Caco-2 (cell line): Measurements from ENCODE around the gene WDR33. TPM values are rescaled to one million over a fixed set of nuclear protein-coding genes. Genes with fewer than 3 reads are reported as not detected.

Source experiments
- BruUV-seq: library from RNA; stranded (reverse); fragments of 400-500 nt; replicated peaks from 2 replicates; lab custom pipeline; 2021; lab: Mats Ljungman, UMichigan
- CTCF ChIA-PET: fragments of 300-600 bp; sonication (Branson Sonifier 250); formaldehyde crosslinking; loops from one replicate; lab custom pipeline; 2022; ENCODE audit warnings: antibody characterized with exemption; lab: Charles Lee
- POLR2A ChIA-PET: fragments of 300-600 bp; sonication (Branson Sonifier 250); formaldehyde crosslinking; loops from one replicate; lab custom pipeline; 2022; ENCODE audit warnings: antibody characterized with exemption; lab: Charles Lee
- DNase-seq, 2 experiments: peaks; one replicate each; pipeline versions ENCODE4 v3.0.0 to v3.0.0-alpha.2; 2020 to 2022
- H3K27me3 ChIP-seq: replicated peaks from 2 replicates; pipeline ENCODE4 v1.6.0; 2011; ENCODE audit warnings: low read length; ENCODE audit not compliant: control insufficient read depth, insufficient read depth
- H3K36me3 ChIP-seq: 2 replicates; pipeline ENCODE4 v1.5.1; 2011; ENCODE audit warnings: low read length; ENCODE audit not compliant: control insufficient read depth, insufficient read depth
- H3K4me1 ChIP-seq: fragments of 250-450 bp; sonication (Bioruptor Pico); 2 replicates; pipeline ENCODE4 v1.5.1; 2020; ENCODE audit warnings: mild to moderate bottlenecking
- H3K4me3 ChIP-seq: 2 replicates; pipeline ENCODE4 v1.5.1; 2011; ENCODE audit warnings: low read depth, mild to moderate bottlenecking, control low read depth, low read length
- H3K9me3 ChIP-seq: fragments of 250-450 bp; sonication (Bioruptor Pico); 2 replicates; pipeline ENCODE4 v1.5.1; 2020; ENCODE audit warnings: mild to moderate bottlenecking, moderate library complexity
- H3K27ac Mint-ChIP-seq: one replicate; pipeline ENCODE4 v1.8.0; 2022; ENCODE audit warnings: mixed read lengths; ENCODE audit not compliant: unreplicated experiment
- H3K27me3 Mint-ChIP-seq: one replicate; pipeline ENCODE4 v1.8.0; 2022; ENCODE audit warnings: mixed read lengths; ENCODE audit not compliant: insufficient read depth, unreplicated experiment
- H3K36me3 Mint-ChIP-seq: one replicate; pipeline ENCODE4 v1.8.0; 2022; ENCODE audit warnings: mild to moderate bottlenecking, mixed read lengths; ENCODE audit not compliant: insufficient read depth, unreplicated experiment
- H3K4me1 Mint-ChIP-seq: one replicate; pipeline ENCODE4 v1.8.0; 2022; ENCODE audit warnings: low read depth, mixed read lengths; ENCODE audit not compliant: unreplicated experiment
- H3K4me3 Mint-ChIP-seq: one replicate; pipeline ENCODE4 v1.8.0; 2022; ENCODE audit warnings: mild to moderate bottlenecking, moderate library complexity, mixed read lengths; ENCODE audit not compliant: unreplicated experiment
- H3K9me3 Mint-ChIP-seq: one replicate; pipeline ENCODE4 v1.8.0; 2022; ENCODE audit warnings: mixed read lengths; ENCODE audit not compliant: unreplicated experiment
- intact Hi-C: fragments of 100-400 bp; cut with micrococcal nuclease; formaldehyde crosslinking; loops from one replicate; pipeline ENCODE4 v1.10.0; 2022; ENCODE audit not compliant: unreplicated experiment
- total RNA-seq: library from RNA; stranded (reverse); gene quantifications from 2 replicates; pipeline ENCODE4 v1.2.3, GENCODE V29; 2022
- TF ChIP-seq, protein P1 (sequence below), 2 experiments: fragments of 200-600 bp in 1 of 2; IDR thresholded peaks; 1 replicate in 1 of 2; 2 replicates in 1 of 2; pipeline versions ENCODE4 v1.5.1 to v1.8.0; 2011 to 2022; ENCODE audit warnings: antibody characterized with exemption in 1 of 2, control low read depth in 1 of 2, inconsistent platforms in 1 of 2, low read depth in 1 of 2, low read length in 1 of 2, mild to moderate bottlenecking in 1 of 2, moderate library complexity in 1 of 2; ENCODE audit not compliant: insufficient read depth in 1 of 2, severe bottlenecking in 1 of 2, unreplicated experiment in 1 of 2

Gene WDR33
- total RNA-seq, 1 experiment from 2014 or later: 77.5 TPM

GRCh38 chr2:127701651-127702394 is 109.1 kb downstream of the WDR33 start:
- CTCF ChIA-PET: interaction anchor here (1.5 to 1.8 kb wide), 2 partner anchors 19 to 110 kb away, joined by 4 to 5 read pairs; no protein-coding TSS in a partner anchor
- peak; percentile 84 to 91 for DNase-seq
- no peaks in the 10 kb centered on the region for H3K9me3 ChIP-seq
- peak overlapping the region; percentile 51 for H3K4me3 ChIP-seq
- peaks cover 2% of the 10 kb centered on the region; the same call in 1 of the 2 replicates for H3K36me3 ChIP-seq
- BruUV-seq: no TSS peak
- Mint-ChIP-seq H3K27me3 (no peaks in the 10 kb centered on the region), H3K9me3 (no peaks in the 10 kb centered on the region), H3K27ac (peak overlapping the region; percentile 99), H3K36me3 (peaks cover 66% of the 10 kb centered on the region), H3K4me3 (peak overlapping the region; percentile 98), H3K4me1 (peaks cover 16% of the 10 kb centered on the region)
- TF ChIP-seq, protein P1, sequence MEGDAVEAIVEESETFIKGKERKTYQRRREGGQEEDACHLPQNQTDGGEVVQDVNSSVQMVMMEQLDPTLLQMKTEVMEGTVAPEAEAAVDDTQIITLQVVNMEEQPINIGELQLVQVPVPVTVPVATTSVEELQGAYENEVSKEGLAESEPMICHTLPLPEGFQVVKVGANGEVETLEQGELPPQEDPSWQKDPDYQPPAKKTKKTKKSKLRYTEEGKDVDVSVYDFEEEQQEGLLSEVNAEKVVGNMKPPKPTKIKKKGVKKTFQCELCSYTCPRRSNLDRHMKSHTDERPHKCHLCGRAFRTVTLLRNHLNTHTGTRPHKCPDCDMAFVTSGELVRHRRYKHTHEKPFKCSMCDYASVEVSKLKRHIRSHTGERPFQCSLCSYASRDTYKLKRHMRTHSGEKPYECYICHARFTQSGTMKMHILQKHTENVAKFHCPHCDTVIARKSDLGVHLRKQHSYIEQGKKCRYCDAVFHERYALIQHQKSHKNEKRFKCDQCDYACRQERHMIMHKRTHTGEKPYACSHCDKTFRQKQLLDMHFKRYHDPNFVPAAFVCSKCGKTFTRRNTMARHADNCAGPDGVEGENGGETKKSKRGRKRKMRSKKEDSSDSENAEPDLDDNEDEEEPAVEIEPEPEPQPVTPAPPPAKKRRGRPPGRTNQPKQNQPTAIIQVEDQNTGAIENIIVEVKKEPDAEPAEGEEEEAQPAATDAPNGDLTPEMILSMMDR (IDR thresholded peaks at IDR 0.05; ENCODE audit: insufficient read depth in 1 of 2, low read depth in 1 of 2, low read length in 1 of 2, severe bottlenecking in 1 of 2, unreplicated experiment in 1 of 2): no peak
- intact Hi-C loops: loop anchor here (1.0 to 5.0 kb wide), 3 partner anchors 109 to 175 kb away; partner anchors contain the start of genes IWS1, POLR2D and WDR33
- peaks cover 10% of the 10 kb centered on the region for H3K4me1 ChIP-seq
- H3K27me3 ChIP-seq: no peaks in the 10 kb centered on the region
- POLR2A ChIA-PET: interaction anchor here (0.6 to 2.7 kb wide), 5 partner anchors 9 to 408 kb away, joined by 3 to 27 read pairs (median 4); partner anchors contain the start of genes ERCC3, IWS1 and WDR33

GRCh38 chr2:127701193-127701650 is 109.7 kb downstream of the WDR33 start, which contains the start of gene SFT2D3:
SFT2D3 (plus strand) TSS chr2:127701497; CDS start chr2:127701529, 32 bp downstream.
- Mint-ChIP-seq H3K27me3 (no peaks in the 10 kb centered on the region), H3K4me3 (peak within 1 kb of the TSS; percentile 98), H3K27ac (peak within 1 kb of the TSS; percentile 99), H3K4me1 (peaks cover 16% of the 10 kb centered on the region), H3K9me3 (no peaks in the 10 kb centered on the region), H3K36me3 (peaks cover 61% of the 10 kb centered on the region)
- peak; percentile 95 to 96 for DNase-seq
- ChIA-PET POLR2A (interaction anchor here (0.5 to 2.7 kb wide), 5 partner anchors 26 to 407 kb away, joined by 4 to 27 read pairs (median 5); partner anchors contain the start of genes ERCC3, IWS1, LIMS2 and WDR33), CTCF (interaction anchor here (1.0 to 1.8 kb wide), 5 partner anchors 18 to 504 kb away, joined by 3 to 6 read pairs (median 5); partner anchors contain the start of gene LIMS2)
- H3K9me3 ChIP-seq: no peaks in the 10 kb centered on the region
- TF ChIP-seq, protein P1 (IDR thresholded peaks at IDR 0.05; ENCODE audit: insufficient read depth in 1 of 2, low read depth in 1 of 2, low read length in 1 of 2, severe bottlenecking in 1 of 2, unreplicated experiment in 1 of 2): no peak
- peak within 1 kb of the TSS; percentile 51 for H3K4me3 ChIP-seq
- no peaks in the 10 kb centered on the region for H3K27me3 ChIP-seq
- H3K4me1 ChIP-seq: peaks cover 10% of the 10 kb centered on the region
- H3K36me3 ChIP-seq: peaks cover 2% of the 10 kb centered on the region; the same call in 1 of the 2 replicates
- BruUV-seq: no TSS peak
- intact Hi-C loops: loop anchor here (1.0 to 5.0 kb wide), 2 partner anchors 110 to 174 kb away; partner anchors contain the start of genes IWS1 and WDR33
